GM19238 (cell line): ENCODE measurements around the gene HELZ.
"Not testable (repeated sequence)": the region's sequence is repeated elsewhere in the genome, so short reads cannot be mapped to it uniquely, and the experiment has no call there.

Experiments
- DNase-seq: peaks from one replicate; pipeline ENCODE4 v3.0.0; 2011; ENCODE audit warnings: low spot score; ENCODE audit not compliant: insufficient read length

HELZ gene

GRCh38 chr17:67245073-67245693, at the start of gene HELZ:
TSS of gene HELZ (minus strand) at chr17:67245196. CDS start at chr17:67218804, 26,392 bp downstream.
- DNase-seq: peak; percentile 83

GRCh38 chr17:67293251-67294203, 48.5 kb upstream of the HELZ start:
- DNase-seq: peak; percentile 71

- DNase-seq: no peak
These were observed 45.8 kb upstream of the HELZ start for GRCh38 chr17:67290711-67291291.

GRCh38 chr17:67290244-67290643, 45.2 kb upstream of the HELZ start:
- no peak for DNase-seq

- DNase-seq: no peak
These were observed 44.3 kb upstream of the HELZ start for GRCh38 chr17:67289181-67289876.

GRCh38 chr17:67286826-67287225, 41.8 kb upstream of the HELZ start:
- not testable (repeated sequence) for DNase-seq

- no peak for DNase-seq
These were observed 40.4 kb upstream of the HELZ start for GRCh38 chr17:67285360-67285759.

- no peak for DNase-seq
These were observed 38.9 kb upstream of the HELZ start for GRCh38 chr17:67283731-67284516.

- DNase-seq: no peak
These were observed 36.7 kb upstream of the HELZ start for GRCh38 chr17:67281743-67282142.

- DNase-seq: no peak
These were observed 36.1 kb upstream of the HELZ start for GRCh38 chr17:67281053-67281452.

GRCh38 chr17:67280279-67280678, 35.3 kb upstream of the HELZ start:
- DNase-seq: no peak

- no peak for DNase-seq
These were observed 34.1 kb upstream of the HELZ start for GRCh38 chr17:67279115-67279514.

- DNase-seq: no peak
These were observed 33.4 kb upstream of the HELZ start for GRCh38 chr17:67278363-67278762.

GRCh38 chr17:67276075-67276474, 31.1 kb upstream of the HELZ start:
- DNase-seq: no peak

GRCh38 chr17:67274466-67274865, 29.5 kb upstream of the HELZ start:
- no peak for DNase-seq

GRCh38 chr17:67273900-67274299, 28.9 kb upstream of the HELZ start:
- no peak for DNase-seq

GRCh38 chr17:67272312-67273047, 27.5 kb upstream of the HELZ start:
- DNase-seq: no peak

GRCh38 chr17:67271187-67271586, 26.2 kb upstream of the HELZ start:
- not testable (repeated sequence) for DNase-seq

GRCh38 chr17:67270416-67270815, 25.4 kb upstream of the HELZ start:
- DNase-seq: no peak

GRCh38 chr17:67266496-67266895, 21.5 kb upstream of the HELZ start:
- DNase-seq: no peak
